ENCODE measurements around the gene REM1.
"Not testable (repeated sequence)": the region's sequence is repeated elsewhere in the genome, so short reads cannot be mapped to it uniquely, and the experiment has no call there.

Gene REM1

GRCh38 chr20:31497838-31498540, 22.9 kb downstream of the REM1 start:
- ChIA-PET CTCF (interaction anchor here (0.7 to 1.0 kb wide), 2 partner anchors 37 to 39 kb away, joined by 4 read pairs; no protein-coding TSS in a partner anchor), POLR2A (no interaction called here)
- Histone ChIP-seq H3K4me3 (ENCODE audit: control insufficient read depth in 1 of 7, extremely low read depth in 1 of 7, insufficient read depth in 4 of 7, low read depth in 2 of 7, low read length in 6 of 7) (no peak overlapping the region), H3K36me3 (ENCODE audit: control insufficient read depth in 4 of 4, insufficient read depth in 4 of 4, low read length in 3 of 4) (no peaks in the 10 kb centered on the region), H3K27ac (ENCODE audit: insufficient read depth in 1 of 2, low read depth in 1 of 2, low read length in 2 of 2, poor library complexity in 1 of 2, severe bottlenecking in 2 of 2) (no peak overlapping the region), H3K9me3 (ENCODE audit: control extremely low read depth in 1 of 5, control insufficient read depth in 4 of 5, insufficient read depth in 2 of 5, low read depth in 1 of 5, low read length in 4 of 5) (no peaks in the 10 kb centered on the region), H3K4me1 (ENCODE audit: control extremely low read depth in 1 of 4, control insufficient read depth in 4 of 4, insufficient read depth in 4 of 4, low read length in 3 of 4) (no peaks in the 10 kb centered on the region), H3K27me3 (replicated peaks in 2 of 5; ENCODE audit: control insufficient read depth in 4 of 5, insufficient read depth in 5 of 5, low read length in 4 of 5) (peaks cover 0 to 13% (median 0%) of the 10 kb centered on the region in 5 experiments)
- DNase-seq, result no peak
- 70% methylated on average over 6 of the region's 6 CpGs for WGBS (ENCODE audit: insufficient coverage)

GRCh38 chr20:31500527-31500926, 25.4 kb downstream of the REM1 start:
- Histone ChIP-seq H3K9me3 (ENCODE audit: control extremely low read depth in 1 of 5, control insufficient read depth in 4 of 5, insufficient read depth in 2 of 5, low read depth in 1 of 5, low read length in 4 of 5) (no peaks in the 10 kb centered on the region), H3K4me1 (ENCODE audit: control extremely low read depth in 1 of 4, control insufficient read depth in 4 of 4, insufficient read depth in 4 of 4, low read length in 3 of 4) (no peaks in the 10 kb centered on the region), H3K27me3 (replicated peaks in 2 of 5; ENCODE audit: control insufficient read depth in 4 of 5, insufficient read depth in 5 of 5, low read length in 4 of 5) (peaks cover 0 to 13% (median 3%) of the 10 kb centered on the region in 5 experiments), H3K27ac (ENCODE audit: insufficient read depth in 1 of 2, low read depth in 1 of 2, low read length in 2 of 2, poor library complexity in 1 of 2, severe bottlenecking in 2 of 2) (no peak overlapping the region), H3K36me3 (ENCODE audit: control insufficient read depth in 4 of 4, insufficient read depth in 4 of 4, low read length in 3 of 4) (no peaks in the 10 kb centered on the region), H3K4me3 (ENCODE audit: control insufficient read depth in 1 of 7, extremely low read depth in 1 of 7, insufficient read depth in 4 of 7, low read depth in 2 of 7, low read length in 6 of 7) (no peak overlapping the region)
- ChIA-PET CTCF (interaction anchor here (2.9 to 7.0 kb wide), 3 partner anchors 14 to 41 kb away, joined by 21 to 117 read pairs (median 99); partner anchors contain the start of genes DEFB124 and REM1), POLR2A (no interaction called here)
- 100% methylated on average over 1 of the region's 1 CpG for WGBS (ENCODE audit: insufficient coverage)
- DNase-seq, result no peak

- 43% methylated on average over 9 of the region's 20 CpGs for WGBS (ENCODE audit: insufficient coverage)
- POLR2A ChIA-PET, result interaction anchor here (1.0 kb wide), 1 partner anchor 43 kb away, joined by 6 read pairs; no protein-coding TSS in a partner anchor
- H3K4me1 ChIP-seq (ENCODE audit: control extremely low read depth in 1 of 4, control insufficient read depth in 4 of 4, insufficient read depth in 4 of 4, low read length in 3 of 4); H3K27me3 ChIP-seq (replicated peaks in 2 of 5; ENCODE audit: control insufficient read depth in 4 of 5, insufficient read depth in 5 of 5, low read length in 4 of 5); H3K27ac ChIP-seq (ENCODE audit: insufficient read depth in 1 of 2, low read depth in 1 of 2, low read length in 2 of 2, poor library complexity in 1 of 2, severe bottlenecking in 2 of 2); H3K36me3 ChIP-seq (ENCODE audit: control insufficient read depth in 4 of 4, insufficient read depth in 4 of 4, low read length in 3 of 4); H3K9me3 ChIP-seq (ENCODE audit: control extremely low read depth in 1 of 5, control insufficient read depth in 4 of 5, insufficient read depth in 2 of 5, low read depth in 1 of 5, low read length in 4 of 5); H3K4me3 ChIP-seq (ENCODE audit: control insufficient read depth in 1 of 7, extremely low read depth in 1 of 7, insufficient read depth in 4 of 7, low read depth in 2 of 7, low read length in 6 of 7): not testable (repeated sequence)
- DNase-seq, result peak; percentile 65 to 84 (median 77)
- CTCF ChIA-PET, result interaction anchor here (0.8 to 7.0 kb wide), 14 partner anchors 8 to 193 kb away, joined by 3 to 117 read pairs (median 6); partner anchors contain the start of genes DEFB124, HM13 and REM1
Observed at GRCh38 chr20:31502884-31503673, 28.0 kb downstream of the REM1 start.

- DNase-seq, result no peak
Observed at GRCh38 chr20:31505903-31506302, 30.8 kb downstream of the REM1 start.

GRCh38 chr20:31508517-31509244, 33.6 kb downstream of the REM1 start:
- 98% methylated on average over 5 of the region's 5 CpGs for WGBS (ENCODE audit: insufficient coverage)
- CTCF ChIA-PET, result interaction anchor here (2.2 kb wide), 1 partner anchor 49 kb away, joined by 21 read pairs; no protein-coding TSS in a partner anchor
- no peak overlapping the region for H3K4me3 ChIP-seq (ENCODE audit: control insufficient read depth in 1 of 7, extremely low read depth in 1 of 7, insufficient read depth in 4 of 7, low read depth in 2 of 7, low read length in 6 of 7)
- POLR2A ChIA-PET, result no interaction called here
- H3K27me3 ChIP-seq (replicated peaks in 2 of 5; ENCODE audit: control insufficient read depth in 4 of 5, insufficient read depth in 5 of 5, low read length in 4 of 5), result peaks cover 0 to 3% (median 0%) of the 10 kb centered on the region in 5 experiments
- no peaks in the 10 kb centered on the region for H3K36me3 ChIP-seq (ENCODE audit: control insufficient read depth in 4 of 4, insufficient read depth in 4 of 4, low read length in 3 of 4)
- peaks cover 0 to 2% (median 0%) of the 10 kb centered on the region in 4 experiments for H3K4me1 ChIP-seq (ENCODE audit: control extremely low read depth in 1 of 4, control insufficient read depth in 4 of 4, insufficient read depth in 4 of 4, low read length in 3 of 4)
- no peak overlapping the region for H3K27ac ChIP-seq (ENCODE audit: insufficient read depth in 1 of 2, low read depth in 1 of 2, low read length in 2 of 2, poor library complexity in 1 of 2, severe bottlenecking in 2 of 2)
- DNase-seq, result no peak
- H3K9me3 ChIP-seq (ENCODE audit: control extremely low read depth in 1 of 5, control insufficient read depth in 4 of 5, insufficient read depth in 2 of 5, low read depth in 1 of 5, low read length in 4 of 5), result peaks cover 0 to 4% (median 0%) of the 10 kb centered on the region in 5 experiments

More at GRCh38 chr20:31505903-31506302, 30.8 kb downstream of the REM1 start:
- POLR2A ChIA-PET, result no interaction called here
- Histone ChIP-seq H3K9me3 (ENCODE audit: control extremely low read depth in 1 of 5, control insufficient read depth in 4 of 5, insufficient read depth in 2 of 5, low read depth in 1 of 5, low read length in 4 of 5) (peaks cover 0 to 4% (median 0%) of the 10 kb centered on the region in 5 experiments), H3K4me3 (ENCODE audit: control insufficient read depth in 1 of 7, extremely low read depth in 1 of 7, insufficient read depth in 4 of 7, low read depth in 2 of 7, low read length in 6 of 7) (no peak overlapping the region), H3K4me1 (ENCODE audit: control extremely low read depth in 1 of 4, control insufficient read depth in 4 of 4, insufficient read depth in 4 of 4, low read length in 3 of 4) (no peaks in the 10 kb centered on the region), H3K36me3 (ENCODE audit: control insufficient read depth in 4 of 4, insufficient read depth in 4 of 4, low read length in 3 of 4) (no peaks in the 10 kb centered on the region), H3K27ac (ENCODE audit: insufficient read depth in 1 of 2, low read depth in 1 of 2, low read length in 2 of 2, poor library complexity in 1 of 2, severe bottlenecking in 2 of 2) (no peak overlapping the region), H3K27me3 (replicated peaks in 2 of 5; ENCODE audit: control insufficient read depth in 4 of 5, insufficient read depth in 5 of 5, low read length in 4 of 5) (peaks cover 0 to 4% (median 0%) of the 10 kb centered on the region in 5 experiments)
- WGBS (ENCODE audit: insufficient coverage), result no CpG with 5 or more reads among the region's 1 CpG
- CTCF ChIA-PET, result no interaction called here

- Histone ChIP-seq H3K36me3 (ENCODE audit: control insufficient read depth in 4 of 4, insufficient read depth in 4 of 4, low read length in 3 of 4) (peaks cover 3 to 20% (median 5%) of the 10 kb centered on the region in 4 experiments), H3K27me3 (replicated peaks in 2 of 5; ENCODE audit: control insufficient read depth in 4 of 5, insufficient read depth in 5 of 5, low read length in 4 of 5) (no peaks in the 10 kb centered on the region), H3K4me3 (ENCODE audit: control insufficient read depth in 1 of 7, extremely low read depth in 1 of 7, insufficient read depth in 4 of 7, low read depth in 2 of 7, low read length in 6 of 7) (peak within 1 kb of the TSS; percentile 81 to 99 (median 88)), H3K9me3 (ENCODE audit: control extremely low read depth in 1 of 5, control insufficient read depth in 4 of 5, insufficient read depth in 2 of 5, low read depth in 1 of 5, low read length in 4 of 5) (no peaks in the 10 kb centered on the region), H3K27ac (ENCODE audit: insufficient read depth in 1 of 2, low read depth in 1 of 2, low read length in 2 of 2, poor library complexity in 1 of 2, severe bottlenecking in 2 of 2) (peak within 1 kb of the TSS; percentile 66 to 90), H3K4me1 (ENCODE audit: control extremely low read depth in 1 of 4, control insufficient read depth in 4 of 4, insufficient read depth in 4 of 4, low read length in 3 of 4) (peaks cover 3 to 36% (median 34%) of the 10 kb centered on the region in 4 experiments)
- DNase-seq, result peak; percentile 92 to 95 (median 94)
- ChIA-PET POLR2A (no interaction called here), CTCF (interaction anchor here (1.1 to 4.4 kb wide), 2 partner anchors 12 to 98 kb away, joined by 7 to 16 read pairs; no protein-coding TSS in a partner anchor)
- under 1% methylated on average over 80 of the region's 86 CpGs for WGBS (ENCODE audit: insufficient coverage)
Observed at GRCh38 chr20:31514154-31515071, 39.3 kb downstream of the REM1 start, which contains the start of gene HM13. Gene HM13 (plus strand): TSS chr20:31514442. CDS start chr20:31514552, 110 bp downstream.
